GM18505 (cell line): Measurements from ENCODE around the gene SIAE.

Experiments used
- ATAC-seq: cut with Tn5 transposase; IDR thresholded peaks from one replicate; pipeline ENCODE4 v1.9.1; 2021; ENCODE audit not compliant: unreplicated experiment
- POLR2A ChIP-seq: IDR thresholded peaks from 4 replicates; pipeline ENCODE4 v1.6.1; 2011; ENCODE audit warnings: borderline replicate concordance; ENCODE audit not compliant: insufficient read depth, insufficient read length; ENCODE audit errors: extremely low read depth

The SIAE gene

GRCh38 chr11:124648610-124649009 is 24.9 kb downstream of the SIAE start:
- no peak for TF ChIP-seq POLR2A
- ATAC-seq: no peak

- ATAC-seq: no peak
- TF ChIP-seq POLR2A: no peak
Measured at GRCh38 chr11:124646148-124646547, 27.4 kb downstream of the SIAE start.

- TF ChIP-seq POLR2A: no peak
- no peak for ATAC-seq
Measured at GRCh38 chr11:124644426-124645280, 28.9 kb downstream of the SIAE start.

GRCh38 chr11:124643605-124644425 is 29.7 kb downstream of the SIAE start:
- ATAC-seq: no peak
- no peak for TF ChIP-seq POLR2A

- ATAC-seq: no peak
- TF ChIP-seq POLR2A: no peak
Measured at GRCh38 chr11:124643042-124643604, 30.4 kb downstream of the SIAE start.

GRCh38 chr11:124642628-124643027 is 30.9 kb downstream of the SIAE start:
- TF ChIP-seq POLR2A: no peak
- ATAC-seq: no peak

GRCh38 chr11:124640666-124641065 is 32.9 kb downstream of the SIAE start:
- ATAC-seq: no peak
- TF ChIP-seq POLR2A: no peak

- no peak for TF ChIP-seq POLR2A
- no peak for ATAC-seq
Measured at GRCh38 chr11:124639186-124639585, 34.4 kb downstream of the SIAE start.

- TF ChIP-seq POLR2A: no peak
- no peak for ATAC-seq
Measured at GRCh38 chr11:124638500-124638899, 35.0 kb downstream of the SIAE start.

- ATAC-seq: no peak
- no peak for TF ChIP-seq POLR2A
Measured at GRCh38 chr11:124635932-124636331, 37.6 kb downstream of the SIAE start.

GRCh38 chr11:124633355-124633754 is 40.2 kb downstream of the SIAE start:
- no peak for ATAC-seq
- no peak for TF ChIP-seq POLR2A

GRCh38 chr11:124629961-124630360 is 43.6 kb downstream of the SIAE start:
- no peak for ATAC-seq
- TF ChIP-seq POLR2A: no peak

- no peak for ATAC-seq
- TF ChIP-seq POLR2A: no peak
Measured at GRCh38 chr11:124627546-124627945, 46.0 kb downstream of the SIAE start.
